Stimulated activated CD8-positive, alpha-beta memory T cell treated with anti-CD3 and anti-CD28 coated beads, Interleukin-15, amount 100 ng/mL, for 48 hours (primary cell): ENCODE results near the gene CDX1.

Experiments
- DNase-seq, 2 donors: peaks; one replicate each; pipeline ENCODE4 v3.0.0-alpha.2; 2020; ENCODE audit warnings: low read depth in 2 of 2

CDX1 gene

GRCh38 chr5:150183436-150183835 is 16.9 kb downstream of the CDX1 start:
- DNase-seq = no peak

- no peak for DNase-seq
Observed at GRCh38 chr5:150184006-150184405, 17.4 kb downstream of the CDX1 start.

DNA sequence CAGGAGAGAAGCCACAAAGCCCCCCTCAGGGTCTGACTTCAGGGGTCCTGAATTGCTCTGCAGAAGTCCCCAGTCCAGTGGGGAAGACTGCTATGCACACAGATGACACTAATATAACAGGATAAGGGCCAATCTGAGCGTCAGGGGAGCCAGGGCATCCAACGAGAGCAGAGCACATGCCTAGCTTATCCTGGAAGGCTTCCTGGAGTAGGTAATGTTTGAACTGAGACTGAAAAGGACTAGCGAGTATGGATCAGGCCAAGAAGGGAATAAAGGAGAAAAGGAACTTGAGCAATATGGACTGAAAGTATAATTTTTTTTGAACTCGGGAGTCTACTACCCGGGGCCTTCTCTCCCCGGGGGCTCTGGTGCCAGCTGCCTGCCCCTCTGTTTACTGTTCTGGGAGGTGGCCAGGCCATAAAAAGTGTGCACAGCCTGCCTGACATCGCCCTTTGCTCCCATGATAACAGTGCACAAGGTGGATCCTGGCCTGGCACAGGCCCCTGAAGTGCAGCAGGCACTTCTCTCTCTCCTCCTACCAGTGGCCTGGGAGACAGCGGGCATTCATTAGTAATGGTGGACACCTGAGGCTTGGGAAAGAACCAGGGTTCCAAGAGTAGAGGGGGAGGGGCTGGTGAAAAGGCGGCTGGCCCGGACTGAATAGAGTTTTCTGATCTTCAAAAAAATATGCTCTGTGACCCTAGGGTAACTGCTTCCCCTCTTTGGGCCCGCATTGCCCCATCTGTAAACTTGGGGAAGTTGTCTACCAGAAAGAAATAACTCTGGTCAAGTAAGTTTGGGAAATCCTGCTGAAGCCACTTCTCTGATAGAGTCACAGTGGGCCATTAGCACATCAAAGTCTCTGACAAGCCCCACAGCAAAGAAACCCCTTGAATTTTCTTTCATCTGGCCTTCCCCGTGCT is 18.7 kb downstream of the CDX1 start:
- no peak for DNase-seq

DNA sequence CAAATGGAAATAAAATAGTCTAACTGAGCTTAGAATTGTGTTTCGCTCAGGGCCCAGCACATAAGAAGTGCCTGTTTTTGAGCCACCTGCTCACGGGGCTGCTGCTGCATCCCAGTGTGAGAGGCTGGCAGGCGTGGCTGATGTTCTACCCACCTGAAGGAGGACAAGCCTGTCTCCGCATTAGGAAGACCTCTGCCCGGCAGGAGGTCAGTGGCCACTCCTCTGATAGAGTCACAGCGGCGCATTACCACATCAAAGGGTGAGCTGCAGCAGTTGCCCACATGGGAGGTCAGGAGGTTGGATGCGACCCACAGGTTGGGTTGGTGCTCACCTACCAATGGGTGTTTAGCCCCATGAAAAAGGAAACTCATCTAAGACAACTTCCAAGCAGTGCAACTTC is 19.6 kb downstream of the CDX1 start:
- no peak for DNase-seq

DNA sequence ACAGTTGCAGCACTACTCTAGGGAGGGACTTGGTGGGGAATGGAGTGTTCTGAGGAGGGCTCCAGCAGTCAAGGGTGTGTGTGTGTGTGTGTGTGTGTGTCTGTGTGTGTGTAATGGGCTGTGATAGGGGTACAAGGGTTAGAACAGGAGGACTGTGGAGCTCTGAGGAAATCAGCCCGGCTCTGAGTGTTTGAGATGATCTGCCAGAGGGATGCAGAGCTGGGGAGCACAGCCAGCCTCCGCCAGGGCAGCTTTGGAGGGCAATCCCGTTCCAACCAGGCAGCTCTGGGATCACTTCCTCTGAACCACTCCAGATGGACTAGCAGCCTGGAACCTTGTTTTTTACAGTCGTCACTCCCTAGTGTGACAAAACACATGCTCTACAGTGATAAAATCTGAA is 20.3 kb downstream of the CDX1 start:
- DNase-seq = no peak

DNA sequence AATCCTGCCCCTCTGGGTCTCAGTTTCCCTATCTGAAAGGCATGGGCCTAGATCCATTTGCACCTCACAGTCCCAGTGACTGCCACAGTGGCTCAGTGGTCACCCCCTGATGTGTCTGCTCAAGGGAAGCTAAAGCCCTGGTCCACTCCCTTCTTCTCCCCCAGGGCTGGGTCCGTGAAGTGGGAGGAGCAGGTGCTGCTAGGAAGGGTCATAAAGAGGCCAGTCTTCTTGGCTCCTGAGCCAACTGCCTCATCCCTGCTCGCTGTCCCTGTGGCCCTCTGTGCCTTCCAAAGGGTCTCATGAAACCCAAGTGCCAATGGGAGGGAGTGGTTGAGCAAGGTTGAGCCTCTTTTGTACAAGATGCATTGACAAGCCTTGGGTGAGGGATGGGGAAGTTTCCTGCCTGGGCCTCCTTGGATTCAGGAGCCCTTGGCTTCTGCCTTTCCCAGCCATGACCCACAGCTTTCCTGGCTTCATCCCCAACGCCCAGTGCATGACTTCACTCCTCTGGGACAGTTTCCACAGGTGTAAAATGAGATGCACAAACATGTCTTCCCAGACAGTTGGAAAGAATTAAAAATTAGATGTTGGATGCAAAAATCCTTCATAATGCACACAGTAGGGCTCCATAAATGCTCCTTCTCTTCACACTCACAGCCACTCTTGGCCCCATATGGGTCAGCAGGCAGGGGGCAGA is 21.7 kb downstream of the CDX1 start:
- no peak for DNase-seq

DNA sequence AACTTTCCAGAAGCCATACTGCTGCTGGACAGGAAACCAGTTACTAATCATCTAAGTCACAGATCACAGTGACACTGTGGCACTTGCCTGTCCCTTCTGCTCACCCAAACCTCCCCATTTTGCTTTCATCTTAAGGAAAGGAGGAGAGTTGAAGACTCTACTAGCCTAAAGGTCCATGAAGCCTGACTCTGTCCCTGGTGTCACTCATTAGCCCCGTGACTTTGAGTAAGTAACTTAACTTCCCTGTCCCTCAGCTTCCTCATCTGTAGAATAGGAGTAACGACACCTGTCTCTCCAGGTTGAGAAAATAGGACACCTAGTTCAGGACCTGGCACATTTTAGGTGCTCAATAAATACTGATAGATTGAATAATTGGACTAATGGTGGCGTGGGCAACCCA is 22.7 kb downstream of the CDX1 start:
- DNase-seq = no peak

DNA sequence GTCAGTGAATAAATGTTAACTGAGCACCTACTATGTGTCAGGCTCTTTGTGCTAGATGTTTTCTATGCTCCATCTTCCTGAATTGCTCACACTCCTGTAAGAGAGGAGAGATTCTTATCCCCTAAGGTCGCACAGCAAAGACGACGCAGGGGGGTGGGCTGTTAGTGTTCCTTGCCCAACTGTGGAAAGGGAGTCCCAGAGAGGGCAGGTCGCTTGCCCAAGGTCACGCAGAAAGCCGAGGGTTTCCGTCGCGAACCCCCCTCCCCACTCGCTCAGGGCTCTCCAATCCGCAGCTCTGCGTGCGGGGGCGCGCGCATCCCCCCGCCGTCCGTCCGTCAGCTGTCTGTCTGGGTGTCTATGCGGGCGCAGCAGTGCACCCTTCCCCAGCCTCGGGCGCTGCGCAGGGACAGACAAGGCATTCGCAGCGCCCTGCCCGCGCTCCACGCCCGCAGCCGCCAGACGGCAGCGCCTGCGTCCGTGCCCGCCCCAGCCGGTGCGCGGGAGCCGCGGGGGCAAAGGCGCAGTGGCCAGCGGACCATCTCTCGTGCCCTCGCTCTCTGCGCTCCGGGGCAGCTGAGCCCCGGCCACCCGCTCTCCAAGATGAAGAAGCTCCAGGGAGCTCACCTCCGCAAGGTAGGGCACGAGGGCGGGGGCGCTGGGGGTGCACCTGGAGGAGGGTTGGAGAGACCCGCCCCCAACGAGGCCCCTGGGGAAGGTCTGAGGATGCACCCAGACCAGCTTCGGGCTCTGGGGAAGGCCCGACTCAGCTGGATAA is 23.3 kb downstream of the CDX1 start, which contains the start of gene SLC6A7:
Gene SLC6A7, plus strand, starts transcription at position 335 of the 775 bp plus-strand sequence. Its CDS starts 266 bp downstream, at position 601.
- no peak for DNase-seq

DNA sequence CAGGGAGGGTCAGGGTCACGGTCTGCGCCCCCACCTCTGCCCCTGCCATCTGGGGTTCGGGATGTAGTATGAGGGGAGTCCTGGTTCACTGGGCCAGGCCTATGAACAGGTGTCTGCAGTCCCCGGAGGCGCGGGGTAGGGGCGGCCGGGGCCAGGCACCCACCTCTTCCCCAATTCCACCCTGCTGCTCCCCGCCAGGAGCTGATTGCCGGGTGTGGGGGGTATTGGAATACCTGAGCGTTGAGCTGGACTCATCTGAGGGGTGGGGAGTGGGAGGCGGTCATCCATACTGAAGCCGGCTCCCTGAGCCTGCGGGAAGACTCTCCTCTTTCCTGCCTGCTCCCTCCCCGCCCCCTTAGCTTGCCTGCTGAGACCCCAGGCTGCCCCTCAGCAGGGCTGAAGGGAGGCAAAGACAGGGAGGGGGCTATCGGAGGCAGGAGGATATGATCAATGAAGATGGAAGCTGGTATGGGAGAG is 24.0 kb downstream of the CDX1 start:
- DNase-seq = no peak

DNA sequence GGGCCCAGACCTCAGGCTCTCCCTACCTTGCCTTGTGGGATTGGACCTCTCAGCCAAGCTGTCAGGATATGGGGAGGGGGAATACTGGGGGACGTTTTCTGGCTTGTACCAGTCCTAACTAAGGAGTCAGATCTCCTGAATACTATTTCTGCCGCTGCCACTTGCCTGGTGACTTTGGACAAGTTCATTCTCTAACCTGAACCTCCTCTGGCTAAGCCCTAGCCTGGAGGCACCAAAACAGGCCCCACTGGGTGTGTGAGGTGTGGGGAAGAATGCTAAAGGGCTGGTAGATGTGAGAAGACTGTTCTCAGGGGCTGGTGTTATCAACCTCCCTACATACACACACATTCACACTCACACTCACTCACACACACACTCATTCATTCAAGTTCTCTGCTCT is 24.4 kb downstream of the CDX1 start:
- no peak for DNase-seq

DNA sequence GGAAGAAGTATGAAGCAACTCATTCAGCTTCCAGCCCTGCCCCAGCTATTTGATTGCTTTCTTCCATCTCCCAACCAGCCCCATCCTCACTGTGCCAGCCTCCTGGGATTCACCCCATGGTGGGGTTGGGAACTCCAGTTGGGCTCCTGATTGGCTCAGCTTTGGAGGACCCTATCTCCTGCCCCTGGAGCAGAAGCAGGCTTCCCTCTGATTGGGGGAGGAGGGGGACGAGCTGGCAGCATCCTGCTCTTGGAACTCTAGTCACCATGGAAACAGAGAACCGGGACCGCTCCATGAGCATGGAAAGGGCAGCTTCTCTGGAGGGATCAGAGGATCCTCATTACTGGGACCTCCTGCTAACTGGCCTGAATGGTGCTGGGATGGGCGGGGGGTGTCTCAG is 25.9 kb downstream of the CDX1 start:
- no peak for DNase-seq

DNA sequence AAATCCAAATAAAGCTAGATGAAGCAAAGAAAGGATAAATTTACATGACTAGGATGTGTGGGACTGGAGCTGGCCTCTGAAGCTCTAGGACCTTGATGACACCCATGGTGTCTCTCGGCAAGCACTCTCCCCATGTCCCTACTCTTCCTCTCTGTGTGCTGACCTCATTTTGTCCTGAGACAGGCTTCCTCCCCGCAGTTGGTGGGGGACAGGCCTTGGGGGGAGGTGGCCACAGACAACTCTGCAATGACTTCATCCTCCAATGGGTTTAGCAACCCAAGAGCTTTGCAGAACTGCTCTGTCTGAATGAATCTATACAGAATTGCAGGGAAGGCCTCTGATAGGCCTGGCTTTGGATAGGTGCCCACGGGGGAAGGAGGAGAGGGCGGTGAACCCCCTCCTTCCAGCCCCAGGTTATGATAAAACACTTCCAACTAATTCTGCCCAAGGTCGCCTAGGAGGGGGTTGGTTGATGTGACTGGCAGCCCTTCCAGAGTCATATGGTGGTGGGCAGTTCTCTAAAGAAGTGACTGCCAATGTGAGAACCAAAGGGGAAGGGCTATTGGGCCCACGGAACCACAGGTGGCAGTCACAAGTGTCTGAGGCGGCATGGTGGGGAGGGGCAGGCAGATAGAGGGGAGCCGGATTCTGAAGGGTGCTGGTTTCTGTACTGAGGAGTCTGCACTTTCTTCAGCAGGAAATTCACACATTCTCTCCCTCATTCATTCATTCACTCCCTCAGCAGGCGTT is 29.3 kb downstream of the CDX1 start:
- DNase-seq = no peak

DNA sequence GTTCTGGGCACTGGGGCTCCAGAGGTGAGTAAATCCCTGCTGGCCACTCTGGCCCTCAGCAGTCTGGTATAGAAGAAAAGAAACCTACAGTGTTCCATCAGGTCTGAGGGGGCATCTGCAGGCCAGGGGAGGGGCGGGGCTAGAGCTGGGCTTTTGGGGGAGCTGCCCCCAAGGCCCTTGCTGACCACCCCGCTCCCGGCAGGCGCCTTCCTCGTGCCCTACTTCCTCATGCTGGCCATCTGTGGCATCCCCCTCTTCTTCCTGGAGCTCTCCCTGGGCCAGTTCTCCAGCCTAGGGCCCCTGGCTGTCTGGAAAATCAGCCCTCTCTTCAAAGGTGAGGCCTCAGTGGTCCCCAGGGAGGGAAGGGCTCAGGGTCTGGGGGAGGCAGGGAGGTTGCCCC is 29.9 kb downstream of the CDX1 start:
- DNase-seq = no peak

GRCh38 chr5:150196986-150197385 is 30.4 kb downstream of the CDX1 start:
- no peak for DNase-seq

DNA sequence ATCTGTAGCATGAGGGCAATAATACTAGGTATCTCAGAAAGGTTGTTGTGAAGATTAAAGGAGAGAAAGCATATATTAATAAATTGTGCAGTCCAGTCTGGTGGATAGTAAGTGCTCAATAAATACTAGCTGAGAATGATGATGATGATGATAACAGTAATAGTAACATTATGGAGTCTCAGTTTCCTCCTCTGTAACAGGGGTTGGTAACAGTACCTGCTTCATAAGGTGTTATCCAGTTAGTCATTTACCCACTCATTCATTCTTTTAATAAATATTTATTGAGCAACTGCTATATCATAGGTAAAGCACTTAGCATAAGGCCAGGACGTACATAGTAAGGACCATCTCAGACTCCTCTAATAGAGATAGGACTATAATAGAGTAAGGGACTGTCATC is 30.9 kb downstream of the CDX1 start:
- DNase-seq = no peak

- DNase-seq = no peak
Observed at GRCh38 chr5:150202501-150202900, 35.9 kb downstream of the CDX1 start.

DNA sequence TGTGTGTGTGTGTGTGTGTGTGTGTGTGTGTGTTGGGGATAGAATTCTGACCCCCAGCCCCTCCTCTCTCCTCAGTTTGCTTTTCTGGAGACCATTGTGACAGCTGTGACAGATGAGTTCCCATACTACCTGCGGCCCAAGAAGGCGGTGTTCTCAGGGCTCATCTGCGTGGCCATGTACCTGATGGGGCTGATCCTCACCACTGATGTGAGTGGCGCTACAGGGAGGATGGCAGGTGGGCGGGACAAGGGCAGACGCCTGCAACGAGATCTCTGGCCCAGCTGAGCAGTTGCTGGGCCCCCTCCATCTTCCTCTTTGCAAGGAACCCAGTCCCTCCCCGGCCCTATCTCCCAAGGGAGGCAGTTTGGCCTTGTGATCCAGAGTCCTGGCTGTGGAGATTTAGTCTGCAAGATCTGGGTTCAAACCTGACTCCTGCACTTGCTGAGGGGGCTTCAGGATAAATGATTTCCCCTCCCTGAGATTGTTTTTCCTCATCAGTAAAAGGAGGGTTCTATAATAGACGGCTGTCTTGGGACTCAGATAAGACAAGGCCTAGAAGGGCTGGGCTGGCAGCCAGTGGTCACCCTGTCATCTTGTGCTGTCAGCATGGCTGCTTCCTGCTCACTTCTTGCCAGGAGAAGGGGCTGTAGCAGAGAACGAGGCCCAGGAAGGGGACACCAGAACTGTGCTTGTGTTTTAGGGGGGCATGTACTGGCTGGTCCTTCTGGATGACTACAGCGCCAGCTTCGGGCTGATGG is 37.4 kb downstream of the CDX1 start:
- no peak for DNase-seq

DNA sequence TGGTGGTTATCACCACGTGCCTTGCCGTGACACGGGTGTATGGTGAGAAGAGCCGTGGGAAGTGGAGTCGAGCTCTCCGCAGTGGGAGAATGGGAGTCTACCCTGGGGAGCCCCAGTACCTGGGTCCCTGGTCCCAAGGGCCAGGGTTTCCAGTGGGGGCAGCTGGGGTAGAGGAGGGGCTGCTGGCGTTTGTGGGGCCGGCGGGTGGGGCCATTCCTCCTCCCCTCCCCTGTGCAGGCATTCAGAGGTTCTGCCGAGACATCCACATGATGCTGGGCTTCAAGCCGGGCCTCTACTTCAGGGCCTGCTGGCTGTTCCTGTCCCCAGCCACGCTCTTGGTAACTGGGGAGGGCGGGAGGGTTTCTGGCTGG is 38.0 kb downstream of the CDX1 start:
- no peak for DNase-seq

DNA sequence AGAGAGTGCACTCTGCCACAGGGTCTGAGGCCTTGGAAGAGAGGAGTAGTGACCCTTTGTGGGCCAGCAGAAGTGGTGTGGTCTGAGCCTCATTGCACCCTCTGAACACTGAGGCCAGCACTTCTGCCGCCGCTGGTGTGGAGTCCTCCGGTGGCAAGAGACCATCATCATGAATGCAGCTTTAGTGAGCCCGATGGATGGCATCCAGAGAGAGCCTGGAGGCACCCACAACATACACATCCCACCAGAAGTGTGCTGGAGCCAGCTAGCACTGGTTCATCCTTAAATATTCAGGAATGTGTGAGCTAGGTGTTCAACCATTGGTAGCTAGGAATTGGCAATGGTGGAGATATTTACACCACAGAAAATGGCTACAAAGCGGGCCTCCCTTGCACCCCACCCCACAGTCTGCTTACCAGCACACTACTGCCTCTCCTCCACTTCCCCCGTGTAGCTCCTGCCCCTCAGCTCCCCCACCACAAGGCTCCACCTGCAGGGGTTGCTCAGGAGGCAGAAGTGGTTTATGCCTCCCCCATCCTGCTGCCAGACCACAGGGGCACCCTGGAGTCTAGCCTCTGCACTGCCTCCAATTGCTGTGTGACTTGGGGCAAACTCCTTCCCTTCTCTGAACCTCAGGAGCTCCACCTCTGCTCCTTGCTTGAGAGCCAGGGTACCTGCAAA is 39.7 kb downstream of the CDX1 start:
- DNase-seq = no peak

DNA sequence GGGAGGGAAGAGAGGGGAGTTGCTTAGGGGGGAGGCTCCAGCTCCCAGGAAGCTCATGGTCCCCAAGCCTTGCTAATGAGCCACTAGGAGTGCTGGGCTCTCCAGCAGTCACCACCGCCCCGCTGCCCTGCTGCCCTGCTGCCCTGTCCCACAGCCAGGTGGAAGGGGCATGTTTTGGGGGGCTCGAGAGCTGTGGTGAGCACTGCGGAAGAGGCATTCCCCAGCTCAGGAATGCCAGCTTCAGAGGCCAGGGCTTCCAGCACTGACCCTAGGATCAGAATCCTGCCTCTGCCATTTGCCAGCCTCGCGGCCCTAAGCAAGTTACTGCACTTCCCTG is 40.2 kb downstream of the CDX1 start:
- no peak for DNase-seq
